ENCODE measurements around the gene CABP7.

Gene CABP7

DNA sequence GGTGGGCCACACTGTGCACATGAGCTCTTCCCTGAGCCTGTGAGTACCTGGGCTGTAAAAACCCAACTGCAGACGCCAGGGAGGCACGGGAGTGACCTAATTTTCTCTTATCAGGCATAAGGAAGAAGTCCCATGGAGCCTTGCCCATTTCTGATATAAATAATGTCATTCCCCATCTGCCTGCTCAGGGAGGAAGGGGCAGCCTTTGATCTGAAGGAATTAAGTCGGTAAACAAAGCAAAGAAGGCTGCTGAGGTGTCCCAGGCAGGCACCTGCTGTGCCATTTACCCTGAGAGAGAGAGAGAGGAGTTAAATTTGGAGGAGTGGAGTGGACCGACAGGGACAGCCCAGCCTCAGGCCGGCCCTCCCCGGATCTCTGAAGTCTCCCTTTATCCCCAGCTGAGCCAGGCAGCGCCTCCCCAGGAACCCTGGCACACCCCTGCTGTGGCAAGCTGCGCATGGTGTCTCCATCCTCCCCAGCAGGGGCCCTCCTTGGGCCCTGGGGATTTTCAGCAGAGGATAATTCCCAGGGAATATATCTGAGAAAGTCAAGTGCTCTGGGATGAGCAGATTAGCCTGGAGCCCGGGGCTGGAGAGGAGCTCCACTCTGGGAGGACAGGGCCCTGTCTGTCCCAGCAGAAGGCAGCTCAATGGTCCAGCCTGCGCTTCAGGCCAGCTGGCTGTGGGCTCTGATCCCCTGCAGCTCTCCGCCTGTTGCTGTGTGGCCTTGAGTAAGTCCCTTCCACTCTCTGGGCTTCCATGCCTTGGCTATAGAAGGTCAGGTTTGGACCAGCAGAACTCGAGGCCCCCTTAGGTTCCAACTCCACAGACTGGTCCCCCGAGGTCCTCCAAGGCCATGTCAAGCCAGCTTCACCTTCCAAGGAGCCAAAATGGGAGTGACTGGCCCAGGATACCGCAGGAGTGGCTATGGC lies 17.5 kb upstream of the CABP7 start:
- Histone ChIP-seq H3K79me2 (ENCODE audit: control insufficient read depth, insufficient read depth, low read length, unreplicated experiment) (no peaks in the 10 kb centered on the region), H3K4me3 (ENCODE audit: low read depth, low read length) (no peak overlapping the region), H2AFZ (ENCODE audit: low read length, unreplicated experiment) (no peak overlapping the region), H3K36me3 (ENCODE audit: insufficient read depth, low read length) (no peaks in the 10 kb centered on the region), H3K27ac (ENCODE audit: low read depth, low read length) (no peak overlapping the region), H3K4me1 (ENCODE audit: control insufficient read depth, insufficient read depth, low read length, unreplicated experiment) (peaks cover 20% of the 10 kb centered on the region), H3K27me3 (ENCODE audit: insufficient read depth, low read length) (no peaks in the 10 kb centered on the region)

- Histone ChIP-seq H3K79me2 (ENCODE audit: control insufficient read depth, insufficient read depth, low read length, unreplicated experiment) (no peaks in the 10 kb centered on the region), H3K27ac (ENCODE audit: low read depth, low read length) (no peak overlapping the region), H3K36me3 (ENCODE audit: insufficient read depth, low read length) (no peaks in the 10 kb centered on the region), H3K4me3 (ENCODE audit: low read depth, low read length) (no peak overlapping the region), H3K4me1 (ENCODE audit: control insufficient read depth, insufficient read depth, low read length, unreplicated experiment) (peaks cover 20% of the 10 kb centered on the region), H3K27me3 (ENCODE audit: insufficient read depth, low read length) (no peaks in the 10 kb centered on the region), H2AFZ (ENCODE audit: low read length, unreplicated experiment) (no peak overlapping the region)
Observed at GRCh38 chr22:29702931-29703501, 16.8 kb upstream of the CABP7 start.

DNA sequence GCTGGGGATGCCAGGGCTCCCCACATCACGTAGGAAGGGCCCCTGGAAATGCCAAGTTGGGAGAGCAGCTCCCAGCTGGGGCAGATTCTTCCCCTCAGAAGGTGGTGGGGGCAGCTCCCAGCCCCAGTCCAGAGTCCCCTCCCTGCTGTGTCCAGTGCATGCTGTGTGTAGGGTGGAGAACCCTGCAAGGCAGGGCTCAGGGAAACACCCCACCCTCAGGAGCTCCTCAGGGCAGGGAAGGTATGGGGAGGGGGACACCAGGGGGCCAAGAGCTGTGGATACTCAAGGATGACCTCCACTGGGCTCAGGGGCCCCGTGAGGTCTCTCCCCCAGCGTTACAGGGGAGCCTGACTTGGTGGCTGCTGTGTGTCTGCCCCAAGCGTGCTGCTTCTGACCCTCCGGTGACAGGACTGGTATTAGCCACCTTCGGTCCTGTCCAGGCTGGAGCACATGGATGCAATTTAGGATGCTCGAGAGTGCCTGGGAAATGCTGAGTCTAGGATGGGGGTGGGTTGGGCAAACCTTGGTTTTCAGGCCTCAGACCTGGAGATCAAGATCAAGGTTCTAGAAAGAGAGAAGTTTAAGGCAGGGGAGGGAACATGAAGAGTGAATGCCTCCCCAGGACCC lies 16.1 kb upstream of the CABP7 start:
- Histone ChIP-seq H3K4me1 (ENCODE audit: control insufficient read depth, insufficient read depth, low read length, unreplicated experiment) (peaks cover 20% of the 10 kb centered on the region), H3K27ac (ENCODE audit: low read depth, low read length) (no peak overlapping the region), H3K36me3 (ENCODE audit: insufficient read depth, low read length) (no peaks in the 10 kb centered on the region), H3K27me3 (ENCODE audit: insufficient read depth, low read length) (no peaks in the 10 kb centered on the region), H3K79me2 (ENCODE audit: control insufficient read depth, insufficient read depth, low read length, unreplicated experiment) (no peaks in the 10 kb centered on the region), H2AFZ (ENCODE audit: low read length, unreplicated experiment) (no peak overlapping the region), H3K4me3 (ENCODE audit: low read depth, low read length) (no peak overlapping the region)

DNA sequence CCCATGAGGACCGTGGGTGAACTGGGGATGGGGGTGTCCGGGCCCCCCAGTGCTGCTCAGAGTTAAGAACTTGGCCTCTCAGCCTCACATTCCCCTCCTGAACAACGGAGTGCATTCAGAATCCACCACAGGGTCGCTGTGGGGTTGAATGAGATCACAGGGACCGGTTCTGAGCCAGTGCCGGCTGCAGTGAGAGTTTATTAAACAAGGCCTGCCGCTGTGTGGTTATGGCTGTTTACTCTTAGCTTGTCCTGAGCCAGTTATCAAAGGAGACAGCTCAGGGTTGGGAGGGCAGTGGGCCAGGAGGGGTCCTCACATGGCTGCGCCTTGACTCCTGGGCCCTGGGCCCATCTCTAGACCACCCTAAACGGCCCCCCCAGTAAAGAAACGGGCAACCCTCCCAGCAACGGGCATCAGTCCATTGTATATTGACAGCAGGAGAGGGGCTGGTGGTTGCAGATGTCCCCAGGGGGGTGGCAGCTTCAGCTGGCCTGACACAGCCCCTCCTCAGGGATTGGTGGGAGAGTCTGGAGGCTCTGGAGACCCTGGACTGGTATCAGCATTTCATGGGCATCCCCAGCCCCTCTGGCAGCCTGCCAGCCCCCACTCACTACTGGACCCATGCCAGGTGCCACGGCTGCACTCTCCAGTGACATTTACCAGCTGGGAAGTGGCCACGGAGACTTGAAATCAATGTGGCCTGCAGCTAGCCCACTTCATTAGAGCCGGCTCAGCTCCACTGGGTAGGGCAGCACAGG lies 15.1 kb upstream of the CABP7 start:
- Histone ChIP-seq H3K36me3 (ENCODE audit: insufficient read depth, low read length) (no peaks in the 10 kb centered on the region), H3K4me1 (ENCODE audit: control insufficient read depth, insufficient read depth, low read length, unreplicated experiment) (peaks cover 20% of the 10 kb centered on the region), H2AFZ (ENCODE audit: low read length, unreplicated experiment) (no peak overlapping the region), H3K79me2 (ENCODE audit: control insufficient read depth, insufficient read depth, low read length, unreplicated experiment) (no peaks in the 10 kb centered on the region), H3K27me3 (ENCODE audit: insufficient read depth, low read length) (no peaks in the 10 kb centered on the region), H3K4me3 (ENCODE audit: low read depth, low read length) (no peak overlapping the region), H3K27ac (ENCODE audit: low read depth, low read length) (no peak overlapping the region)

GRCh38 chr22:29705651-29706050 lies 14.2 kb upstream of the CABP7 start:
- Histone ChIP-seq H3K27me3 (ENCODE audit: insufficient read depth, low read length) (no peaks in the 10 kb centered on the region), H3K36me3 (ENCODE audit: insufficient read depth, low read length) (no peaks in the 10 kb centered on the region), H3K4me1 (ENCODE audit: control insufficient read depth, insufficient read depth, low read length, unreplicated experiment) (peaks cover 14% of the 10 kb centered on the region), H3K27ac (ENCODE audit: low read depth, low read length) (no peak overlapping the region), H2AFZ (ENCODE audit: low read length, unreplicated experiment) (no peak overlapping the region), H3K4me3 (ENCODE audit: low read depth, low read length) (no peak overlapping the region), H3K79me2 (ENCODE audit: control insufficient read depth, insufficient read depth, low read length, unreplicated experiment) (no peaks in the 10 kb centered on the region)

DNA sequence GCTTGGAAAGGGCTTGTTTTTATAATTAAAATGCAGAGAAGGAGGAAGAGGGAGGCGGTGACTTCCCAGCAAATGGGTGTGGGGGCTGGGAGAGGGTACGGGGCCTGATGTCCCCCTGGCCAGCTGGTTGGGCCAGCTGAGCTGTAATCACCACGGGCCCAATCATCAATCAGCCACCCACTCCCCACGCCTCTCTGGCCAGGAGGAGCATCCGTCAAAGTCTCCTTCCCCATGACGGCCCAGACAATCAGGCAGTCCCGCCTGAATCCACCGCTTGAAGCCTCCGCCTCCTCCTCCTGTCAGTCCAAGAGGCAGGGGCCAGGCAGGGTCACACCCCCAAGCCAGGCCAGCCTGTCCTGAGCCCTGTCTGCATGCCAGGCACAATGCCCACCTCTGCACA lies 13.3 kb upstream of the CABP7 start:
- no peaks in the 10 kb centered on the region; the same call in 1 of the 2 replicates for H3K27me3 ChIP-seq (ENCODE audit: insufficient read depth, low read length)
- no peaks in the 10 kb centered on the region for H3K79me2 ChIP-seq (ENCODE audit: control insufficient read depth, insufficient read depth, low read length, unreplicated experiment)
- no peak overlapping the region for H3K4me3 ChIP-seq (ENCODE audit: low read depth, low read length)
- peaks cover 6% of the 10 kb centered on the region for H3K4me1 ChIP-seq (ENCODE audit: control insufficient read depth, insufficient read depth, low read length, unreplicated experiment)
- no peak overlapping the region for H2AFZ ChIP-seq (ENCODE audit: low read length, unreplicated experiment)
- no peak overlapping the region for H3K27ac ChIP-seq (ENCODE audit: low read depth, low read length)
- H3K36me3 ChIP-seq (ENCODE audit: insufficient read depth, low read length), result no peaks in the 10 kb centered on the region

GRCh38 chr22:29707010-29707409 lies 12.8 kb upstream of the CABP7 start:
- Histone ChIP-seq H3K79me2 (ENCODE audit: control insufficient read depth, insufficient read depth, low read length, unreplicated experiment) (no peaks in the 10 kb centered on the region), H3K36me3 (ENCODE audit: insufficient read depth, low read length) (no peaks in the 10 kb centered on the region), H3K27me3 (ENCODE audit: insufficient read depth, low read length) (no peaks in the 10 kb centered on the region; the same call in 1 of the 2 replicates), H3K4me3 (ENCODE audit: low read depth, low read length) (no peak overlapping the region), H3K27ac (ENCODE audit: low read depth, low read length) (no peak overlapping the region), H3K4me1 (ENCODE audit: control insufficient read depth, insufficient read depth, low read length, unreplicated experiment) (peaks cover under 1% of the 10 kb centered on the region), H2AFZ (ENCODE audit: low read length, unreplicated experiment) (no peak overlapping the region)

DNA sequence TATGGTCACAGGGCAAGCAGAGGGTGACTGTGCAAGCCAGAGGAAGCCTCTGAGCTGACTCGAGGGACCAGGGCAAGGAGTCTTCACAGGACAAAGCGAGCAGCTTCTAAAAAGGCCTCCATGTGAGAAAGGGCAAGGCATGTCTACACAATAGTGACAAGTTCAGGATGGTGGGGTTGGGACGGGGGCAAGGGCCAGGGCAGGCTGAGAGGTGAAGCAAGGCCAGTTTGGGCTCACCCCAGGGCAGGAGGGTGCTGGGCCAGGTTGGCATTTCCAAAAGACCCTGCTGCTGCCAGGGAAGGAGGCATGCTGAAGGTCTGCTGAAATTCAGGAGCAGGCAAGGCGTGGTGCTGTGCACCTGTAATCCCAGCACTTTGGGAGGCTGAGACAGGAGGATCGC lies 12.3 kb upstream of the CABP7 start:
- Histone ChIP-seq H2AFZ (ENCODE audit: low read length, unreplicated experiment) (no peak overlapping the region), H3K36me3 (ENCODE audit: insufficient read depth, low read length) (no peaks in the 10 kb centered on the region), H3K79me2 (ENCODE audit: control insufficient read depth, insufficient read depth, low read length, unreplicated experiment) (no peaks in the 10 kb centered on the region), H3K27me3 (ENCODE audit: insufficient read depth, low read length) (no peaks in the 10 kb centered on the region; the same call in 1 of the 2 replicates), H3K4me1 (ENCODE audit: control insufficient read depth, insufficient read depth, low read length, unreplicated experiment) (no peaks in the 10 kb centered on the region), H3K27ac (ENCODE audit: low read depth, low read length) (no peak overlapping the region), H3K4me3 (ENCODE audit: low read depth, low read length) (no peak overlapping the region)

GRCh38 chr22:29710193-29710592 lies 9.6 kb upstream of the CABP7 start:
- Histone ChIP-seq H3K36me3 (ENCODE audit: insufficient read depth, low read length) (no peaks in the 10 kb centered on the region), H3K27me3 (ENCODE audit: insufficient read depth, low read length) (no peaks in the 10 kb centered on the region; the same call in 1 of the 2 replicates), H2AFZ (ENCODE audit: low read length, unreplicated experiment) (no peak overlapping the region), H3K4me3 (ENCODE audit: low read depth, low read length) (no peak overlapping the region), H3K4me1 (ENCODE audit: control insufficient read depth, insufficient read depth, low read length, unreplicated experiment) (no peaks in the 10 kb centered on the region), H3K79me2 (ENCODE audit: control insufficient read depth, insufficient read depth, low read length, unreplicated experiment) (no peaks in the 10 kb centered on the region), H3K27ac (ENCODE audit: low read depth, low read length) (no peak overlapping the region)

- no peak overlapping the region for H2AFZ ChIP-seq (ENCODE audit: low read length, unreplicated experiment)
- no peaks in the 10 kb centered on the region for H3K4me1 ChIP-seq (ENCODE audit: control insufficient read depth, insufficient read depth, low read length, unreplicated experiment)
- H3K27me3 ChIP-seq (ENCODE audit: insufficient read depth, low read length), result no peaks in the 10 kb centered on the region; the same call in 1 of the 2 replicates
- H3K27ac ChIP-seq (ENCODE audit: low read depth, low read length), result no peak overlapping the region
- no peaks in the 10 kb centered on the region for H3K36me3 ChIP-seq (ENCODE audit: insufficient read depth, low read length)
- no peak overlapping the region for H3K4me3 ChIP-seq (ENCODE audit: low read depth, low read length)
- no peaks in the 10 kb centered on the region for H3K79me2 ChIP-seq (ENCODE audit: control insufficient read depth, insufficient read depth, low read length, unreplicated experiment)
Observed at GRCh38 chr22:29710922-29711593, 8.7 kb upstream of the CABP7 start.

All from ACC112 (cell line).